H9 (cell line): Measurements from ENCODE around the gene GPR176. TPM values are rescaled to one million over a fixed set of nuclear protein-coding genes. Genes with fewer than 3 reads are reported as not detected.

Experiments used
- DNase-seq: peaks from one replicate; pipeline ENCODE4 v3.0.0-alpha.2; 2017
- H2AFZ ChIP-seq: one replicate; pipeline ENCODE4 v1.6.1; 2013; ENCODE audit warnings: mild to moderate bottlenecking, low read length, control low read depth, moderate library complexity
- H2AK5ac ChIP-seq: 2 replicates; pipeline ENCODE4 v1.6.1; 2013; ENCODE audit warnings: low read length, control low read depth, mixed read lengths; ENCODE audit not compliant: insufficient read length
- H2BK120ac ChIP-seq: one replicate; pipeline ENCODE4 v1.6.1; 2013; ENCODE audit warnings: low read depth, mild to moderate bottlenecking, low read length, control low read depth, inconsistent platforms; ENCODE audit not compliant: poor library complexity, severe bottlenecking
- H2BK12ac ChIP-seq: 2 replicates; pipeline ENCODE4 v1.6.1; 2013; ENCODE audit warnings: low read length, control low read depth, mixed read lengths, low read depth; ENCODE audit not compliant: insufficient read length
- H2BK15ac ChIP-seq: 2 replicates; pipeline ENCODE4 v1.6.1; 2013; ENCODE audit warnings: low read depth, low read length, control low read depth
- H2BK20ac ChIP-seq: one replicate; pipeline ENCODE4 v1.6.1; 2013; ENCODE audit warnings: low read depth, mild to moderate bottlenecking, low read length, control low read depth, inconsistent platforms; ENCODE audit not compliant: poor library complexity, severe bottlenecking
- H2BK5ac ChIP-seq: 2 replicates; pipeline ENCODE4 v1.6.1; 2013; ENCODE audit warnings: low read length, control low read depth, mixed read lengths; ENCODE audit not compliant: insufficient read length
- H3K14ac ChIP-seq: 2 replicates; pipeline ENCODE4 v1.6.1; 2013; ENCODE audit warnings: low read length, control low read depth; ENCODE audit not compliant: insufficient read depth
- H3K18ac ChIP-seq: 2 replicates; pipeline ENCODE4 v1.6.1; 2013; ENCODE audit warnings: low read depth, mild to moderate bottlenecking, mixed read lengths, low read length, control low read depth; ENCODE audit not compliant: insufficient read length
- H3K23ac ChIP-seq: 2 replicates; pipeline ENCODE4 v1.6.1; 2013; ENCODE audit warnings: low read length, control low read depth, mixed read lengths, low read depth; ENCODE audit not compliant: insufficient read length
- H3K23me2 ChIP-seq: 2 replicates; pipeline ENCODE4 v1.6.1; 2013; ENCODE audit warnings: low read depth, mild to moderate bottlenecking, mixed read lengths, low read length, control low read depth; ENCODE audit not compliant: insufficient read length, poor library complexity, severe bottlenecking
- H3K27ac ChIP-seq: 2 replicates; pipeline ENCODE4 v1.5.1; 2013; ENCODE audit warnings: low read length, control low read depth, mixed read lengths, low read depth; ENCODE audit not compliant: insufficient read length
- H3K27me3 ChIP-seq: 2 replicates; pipeline ENCODE4 v1.6.1; 2013; ENCODE audit warnings: low read length, control low read depth, inconsistent platforms; ENCODE audit not compliant: insufficient read depth
- H3K4ac ChIP-seq: 2 replicates; pipeline ENCODE4 v1.6.1; 2013; ENCODE audit warnings: low read depth, mild to moderate bottlenecking, control low read depth, inconsistent platforms, low read length, moderate library complexity
- H3K4me1 ChIP-seq: 2 replicates; pipeline ENCODE4 v1.6.1; 2013; ENCODE audit warnings: low read length, control low read depth, inconsistent platforms; ENCODE audit not compliant: insufficient read depth
- H3K4me2 ChIP-seq: 2 replicates; pipeline ENCODE4 v1.6.1; 2013; ENCODE audit warnings: low read length, control low read depth, mixed read lengths; ENCODE audit not compliant: insufficient read length, insufficient read depth
- H3K56ac ChIP-seq: 2 replicates; pipeline ENCODE4 v1.6.1; 2013; ENCODE audit warnings: low read depth, mild to moderate bottlenecking, mixed read lengths, low read length, control low read depth; ENCODE audit not compliant: insufficient read length
- H3K79me1 ChIP-seq: 2 replicates; pipeline ENCODE4 v1.6.1; 2013; ENCODE audit warnings: low read depth, mild to moderate bottlenecking, moderate library complexity, low read length, control low read depth, inconsistent platforms; ENCODE audit not compliant: insufficient read depth, poor library complexity, severe bottlenecking
- H3K79me2 ChIP-seq: 2 replicates; pipeline ENCODE4 v1.6.1; 2013; ENCODE audit warnings: low read length, control low read depth, inconsistent platforms; ENCODE audit not compliant: insufficient read depth
- H3K9ac ChIP-seq: 2 replicates; pipeline ENCODE4 v1.6.1; 2013; ENCODE audit warnings: low read length, control low read depth, mixed read lengths; ENCODE audit not compliant: insufficient read length; ENCODE audit errors: extremely low read depth
- H3K9me3 ChIP-seq: one replicate; pipeline ENCODE4 v1.6.1; 2013; ENCODE audit warnings: low read depth, low read length, inconsistent platforms; ENCODE audit not compliant: control insufficient read depth
- H3T11ph ChIP-seq: one replicate; pipeline ENCODE4 v1.6.1; 2013; ENCODE audit warnings: mild to moderate bottlenecking, low read length, control low read depth, inconsistent platforms
- H4K20me1 ChIP-seq: one replicate; pipeline ENCODE4 v1.6.1; 2013; ENCODE audit not compliant: control insufficient read depth, insufficient read length, insufficient read depth
- H4K5ac ChIP-seq: 2 replicates; pipeline ENCODE4 v1.6.1; 2013; ENCODE audit warnings: low read depth, mild to moderate bottlenecking, mixed read lengths, low read length, control low read depth; ENCODE audit not compliant: insufficient read length
- H4K8ac ChIP-seq: replicated peaks from 2 replicates; pipeline ENCODE4 v1.6.1; 2013; ENCODE audit warnings: low read length, control low read depth, mixed read lengths, low read depth; ENCODE audit not compliant: insufficient read length
- H4K91ac ChIP-seq: 2 replicates; pipeline ENCODE4 v1.6.1; 2013; ENCODE audit warnings: low read depth, mild to moderate bottlenecking, moderate library complexity, mixed read lengths, low read length, control low read depth; ENCODE audit not compliant: insufficient read length
- H3K27ac Mint-ChIP-seq, 3 experiments: 2 replicates in 2 of 3; 3 replicates in 1 of 3; pipeline ENCODE4 v1.8.0; 2020 to 2021; ENCODE audit warnings: mixed read lengths in 3 of 3, mild to moderate bottlenecking in 1 of 3, moderate library complexity in 1 of 3
- H3K27me3 Mint-ChIP-seq: 2 replicates; pipeline ENCODE4 v1.8.0; 2021; ENCODE audit warnings: low read depth, mild to moderate bottlenecking, moderate library complexity, mixed read lengths
- H3K36me3 Mint-ChIP-seq, 3 experiments: 2 replicates in 2 of 3; 3 replicates in 1 of 3; pipeline ENCODE4 v1.8.0; 2020 to 2021; ENCODE audit warnings: low read depth in 3 of 3, mixed read lengths in 3 of 3; ENCODE audit not compliant: insufficient read depth in 1 of 3
- H3K4me1 Mint-ChIP-seq, 2 experiments: 2 replicates each; pipeline ENCODE4 v1.8.0; 2020; ENCODE audit warnings: mixed read lengths in 2 of 2
- H3K4me3 Mint-ChIP-seq, 2 experiments: 2 replicates in 1 of 2; 3 replicates in 1 of 2; pipeline ENCODE4 v1.8.0; 2020 to 2021; ENCODE audit warnings: mild to moderate bottlenecking in 2 of 2, mixed read lengths in 2 of 2, moderate library complexity in 1 of 2
- H3K9me3 Mint-ChIP-seq, 2 experiments: 2 replicates in 1 of 2; 3 replicates in 1 of 2; pipeline ENCODE4 v1.8.0; 2020; ENCODE audit warnings: mild to moderate bottlenecking in 2 of 2, mixed read lengths in 2 of 2, moderate library complexity in 1 of 2
- CTCF ChIP-seq: fragments of 200-600 bp; sonication (generic); conservative IDR thresholded peaks from 3 replicates; pipeline ENCODE4 v1.8.0; 2021; ENCODE audit warnings: antibody characterized with exemption, mild to moderate bottlenecking
- WGBS: extraction: QIAGEN DNeasy Blood & Tissue Kit; methylation state at CpG from one replicate; pipeline ENCODE4 v1.1.7; 2013; ENCODE audit warnings: missing lambda C conversion rate, low lambda C conversion rate, mixed read lengths; ENCODE audit not compliant: insufficient read length; ENCODE audit errors: extremely low coverage; 5-methylcytosine and 5-hydroxymethylcytosine counted together
- total RNA-seq: library from RNA; stranded (reverse); gene quantifications from 2 replicates; pipeline ENCODE4 v1.2.1, GENCODE V29; 2021

GPR176 gene
- total RNA-seq, 1 experiment from 2014 or later = 132 TPM

- Histone ChIP-seq H3K27me3 (no peaks in the 10 kb centered on the region), H3K9ac (no peak overlapping the region), H4K5ac (no peak overlapping the region), H3K23me2 (no peaks in the 10 kb centered on the region), H2AFZ (no peak overlapping the region), H3K23ac (no peak overlapping the region), H3K79me1 (no peaks in the 10 kb centered on the region), H3K18ac (no peak overlapping the region), H4K20me1 (no peaks in the 10 kb centered on the region), H3K9me3 (no peaks in the 10 kb centered on the region), H3K27ac (no peak overlapping the region), H3K4me2 (no peak overlapping the region), H2BK120ac (no peak overlapping the region), H2BK20ac (no peak overlapping the region), H3K4me1 (no peaks in the 10 kb centered on the region), H3K56ac (no peak overlapping the region), H2BK12ac (no peak overlapping the region), H3T11ph (no peak overlapping the region), H3K4ac (no peak overlapping the region), H2BK5ac (no peak overlapping the region), H4K91ac (no peak overlapping the region), H2AK5ac (no peak overlapping the region), H3K79me2 (no peaks in the 10 kb centered on the region; the same call in 1 of the 2 replicates), H2BK15ac (no peak overlapping the region), H4K8ac (no peak overlapping the region), H3K14ac (no peak overlapping the region)
- peaks cover 28 to 71% (median 59%) of the 10 kb centered on the region in 3 experiments; a peak in 6 of 7 replicates for H3K36me3 Mint-ChIP-seq
- no peak for DNase-seq
- WGBS = no CpG with 5 or more reads among the region's 7 CpGs
- peak overlapping the region in 1 of 3 experiments; percentile 23; a peak in 3 of 7 replicates for H3K27ac Mint-ChIP-seq
- H3K9me3 Mint-ChIP-seq = no peaks in the 10 kb centered on the region
- no peak for TF ChIP-seq CTCF
- H3K27me3 Mint-ChIP-seq = no peaks in the 10 kb centered on the region
- no peak overlapping the region for H3K4me3 Mint-ChIP-seq
- H3K4me1 Mint-ChIP-seq = peaks cover 4% of the 10 kb centered on the region in 2 experiments
Measured at GRCh38 chr15:39951561-39951960, 31.5 kb upstream of the GPR176 start.
